RWPE1 (cell line): ENCODE measurements around the gene ARFIP1.

Experiments
- CTCF ChIA-PET: fragments of 350-600 bp; sonication (Branson Sonifier 250); formaldehyde crosslinking; extraction: SDS; loops from one replicate; lab custom pipeline; 2021; lab: Yijun Ruan, JAX
- POLR2A ChIA-PET: fragments of 400-600 bp; formaldehyde crosslinking; extraction: SDS; loops from one replicate; lab custom pipeline; 2020; ENCODE audit warnings: antibody characterized with exemption; ENCODE audit not compliant: low non-redundant PET; lab: Yijun Ruan, JAX
- DNase-seq: peaks from one replicate; pipeline ENCODE4 v3.0.0; 2012; ENCODE audit warnings: low spot score
- H3K27ac ChIP-seq: fragments of 450-650 bp; 2 replicates; pipeline ENCODE4 v1.5.1; 2017
- CTCF ChIP-seq: fragments of 450-650 bp; conservative IDR thresholded peaks from 2 replicates; pipeline ENCODE4 v1.5.1; 2017; ENCODE audit warnings: low read depth, mild to moderate bottlenecking

ARFIP1 gene

DNA sequence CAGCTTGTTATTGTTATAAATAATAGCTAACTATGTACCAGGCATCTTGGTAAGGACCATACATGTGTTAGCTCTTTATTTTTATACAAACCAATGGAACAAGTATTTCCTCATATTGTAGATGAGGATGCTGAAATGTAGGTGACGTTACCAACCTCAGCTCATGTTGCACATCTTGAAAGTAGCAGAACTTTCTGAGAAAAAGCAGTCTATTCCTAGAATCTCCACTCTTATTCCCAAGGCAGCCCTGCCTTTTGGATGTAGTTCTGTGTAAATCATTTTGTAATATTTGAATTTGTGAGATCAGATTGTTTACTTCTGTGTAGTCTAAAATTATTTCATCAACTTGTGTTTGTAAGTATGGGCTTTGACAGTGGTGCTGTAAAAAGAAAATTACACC lies 161.7 kb downstream of the ARFIP1 start:
- TF ChIP-seq CTCF = no peak
- CTCF ChIA-PET = interaction anchor here (1.4 kb wide), 1 partner anchor 142 kb away, joined by 4 read pairs; no protein-coding TSS in a partner anchor
- H3K27ac ChIP-seq = no peak overlapping the region
- POLR2A ChIA-PET = no interaction called here
- no peak for DNase-seq

- POLR2A ChIA-PET = no interaction called here
These were observed 162.6 kb downstream of the ARFIP1 start for GRCh38 chr4:152942346-152942745.

DNA sequence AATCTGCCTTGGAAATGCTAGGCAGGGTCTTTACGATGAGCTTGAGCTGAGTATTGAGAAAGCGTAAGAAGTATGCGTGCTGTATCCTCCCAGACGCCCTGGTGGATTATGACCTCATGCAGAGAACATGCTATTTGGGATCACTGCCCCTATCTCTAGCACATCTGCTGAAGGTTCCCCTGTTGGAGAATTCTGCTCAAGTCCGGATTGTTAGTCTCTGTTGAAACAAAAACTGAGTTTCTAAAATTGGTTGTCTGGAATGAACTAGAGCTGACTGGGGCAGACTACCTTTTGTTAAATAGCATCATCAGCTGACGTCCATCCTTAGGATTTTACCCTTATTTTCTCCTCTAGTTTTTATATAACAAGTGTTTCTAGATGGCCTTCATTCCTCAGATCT lies 163.9 kb downstream of the ARFIP1 start:
- H3K27ac ChIP-seq = no peak overlapping the region
- ChIA-PET POLR2A (no interaction called here), CTCF (no interaction called here)
- no peak for DNase-seq
- TF ChIP-seq CTCF = no peak

More at GRCh38 chr4:152942346-152942745, 162.6 kb downstream of the ARFIP1 start:
- no peak overlapping the region for H3K27ac ChIP-seq
- no peak for DNase-seq
- TF ChIP-seq CTCF = no peak
- CTCF ChIA-PET = no interaction called here

- DNase-seq = no peak
- POLR2A ChIA-PET = no interaction called here
These were observed 165.0 kb downstream of the ARFIP1 start for GRCh38 chr4:152944666-152945320.

GRCh38 chr4:152945639-152946038 lies 165.9 kb downstream of the ARFIP1 start:
- CTCF ChIA-PET = no interaction called here
- DNase-seq = no peak
- TF ChIP-seq CTCF = no peak
- H3K27ac ChIP-seq = no peak overlapping the region
- POLR2A ChIA-PET = no interaction called here

More at GRCh38 chr4:152944666-152945320, 165.0 kb downstream of the ARFIP1 start:
- CTCF ChIA-PET = interaction anchor here (0.6 kb wide), 1 partner anchor 98 kb away, joined by 3 read pairs; no protein-coding TSS in a partner anchor
- H3K27ac ChIP-seq = no peak overlapping the region
- TF ChIP-seq CTCF = no peak

DNA sequence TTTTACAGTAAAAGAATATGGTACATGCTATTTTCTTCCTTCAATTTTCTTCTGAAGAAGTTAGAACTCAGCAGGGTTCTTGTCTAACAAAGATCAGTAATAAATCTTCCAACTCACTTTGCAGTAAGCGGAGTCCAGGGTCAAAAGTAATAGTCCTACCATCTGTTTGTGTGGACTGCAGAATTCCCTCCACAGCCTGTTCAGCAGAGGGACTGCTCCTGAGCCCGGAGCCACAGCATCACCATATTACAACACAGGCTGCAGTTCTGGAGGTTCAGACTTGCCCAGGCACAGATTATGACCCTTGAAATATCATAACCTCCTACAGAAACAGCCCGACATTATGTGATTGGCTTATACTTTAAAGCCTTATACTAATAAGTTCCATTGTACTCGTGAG lies 166.7 kb downstream of the ARFIP1 start:
- ChIA-PET CTCF (no interaction called here), POLR2A (no interaction called here)
- no peak for DNase-seq
- TF ChIP-seq CTCF = no peak
- no peak overlapping the region for H3K27ac ChIP-seq
